ENCODE measurements around the gene CD2BP2.

DNA sequence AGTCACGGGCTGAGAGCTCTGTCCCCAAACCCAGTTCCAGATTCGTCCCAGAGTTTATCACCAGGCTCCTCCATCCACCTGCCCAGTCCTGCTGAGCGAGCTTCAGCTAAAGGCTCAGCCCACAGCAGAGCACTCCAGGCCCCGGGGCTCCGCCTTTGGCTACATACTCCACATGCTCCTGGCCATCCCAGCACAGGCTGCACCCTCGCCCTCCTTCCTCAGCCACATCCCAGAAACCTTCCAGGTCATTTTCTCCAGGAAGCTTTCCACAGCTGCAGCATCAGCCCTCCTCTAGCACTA, 4.7 kb upstream of the CD2BP2 start:
- TF ChIP-seq CTCF (conservative IDR thresholded peaks at IDR 0.05; ENCODE audit: low read length) (no peak), EZH2phosphoT487 (IDR thresholded peaks at IDR 0.05; ENCODE audit: borderline replicate concordance) (no peak)

All from Loucy (cell line).